ENCODE results near the gene PCDH1.
"Not testable (repeated sequence)": the region's sequence is repeated elsewhere in the genome, so short reads cannot be mapped to it uniquely, and the experiment has no call there.

The PCDH1 gene

DNA sequence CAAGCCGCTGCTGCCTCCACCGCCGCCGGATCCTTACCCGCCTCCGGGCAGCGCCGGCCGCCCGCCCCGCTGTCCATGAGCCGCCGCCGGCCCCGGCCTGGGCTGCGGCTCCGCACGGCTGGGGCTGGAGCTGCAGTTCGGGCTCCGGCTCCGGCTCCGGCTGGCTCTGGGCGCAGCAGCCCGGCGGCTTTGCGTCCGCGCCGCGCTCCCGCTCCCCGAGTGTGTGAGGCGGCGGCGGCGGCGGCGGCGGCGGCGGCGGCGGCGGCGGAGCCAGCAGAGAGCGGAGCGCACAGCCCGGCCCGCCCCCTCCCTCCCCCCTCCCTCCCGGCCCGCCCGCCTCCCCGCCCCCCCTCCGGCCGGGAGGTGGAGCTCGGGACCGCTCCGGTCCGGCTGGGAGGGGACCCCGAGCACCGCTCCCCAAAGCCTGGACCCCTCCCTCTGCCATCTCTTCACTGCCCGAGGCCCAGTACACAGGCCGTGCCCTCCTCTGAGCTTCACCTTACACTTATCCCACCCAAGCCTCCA lies at the start of gene PCDH1:
PCDH1 (minus strand) TSS at position 225 of the 525 bp plus-strand sequence; CDS start at position 77, 148 bp downstream.
- DNase-seq: no peak

DNA sequence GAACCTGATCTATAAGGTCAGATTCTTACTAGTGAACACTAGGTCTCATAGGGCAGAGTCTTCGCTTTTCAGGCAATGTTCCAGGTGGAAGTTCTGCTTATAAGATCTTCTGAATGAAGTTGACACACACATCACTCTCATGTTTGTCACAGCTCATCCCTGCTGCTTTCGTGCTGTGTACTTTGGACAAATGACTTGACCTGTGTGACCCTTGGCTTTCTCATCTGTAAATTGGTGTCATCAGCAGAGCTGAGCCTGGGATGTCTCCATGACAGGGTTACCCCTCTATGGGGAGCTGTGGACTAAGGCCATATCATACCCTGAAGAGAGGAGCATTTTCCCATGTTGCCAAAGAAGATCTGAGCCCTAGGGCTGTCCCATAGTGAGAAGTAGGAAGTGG lies 48.2 kb upstream of the PCDH1 start:
- DNase-seq: no peak

DNA sequence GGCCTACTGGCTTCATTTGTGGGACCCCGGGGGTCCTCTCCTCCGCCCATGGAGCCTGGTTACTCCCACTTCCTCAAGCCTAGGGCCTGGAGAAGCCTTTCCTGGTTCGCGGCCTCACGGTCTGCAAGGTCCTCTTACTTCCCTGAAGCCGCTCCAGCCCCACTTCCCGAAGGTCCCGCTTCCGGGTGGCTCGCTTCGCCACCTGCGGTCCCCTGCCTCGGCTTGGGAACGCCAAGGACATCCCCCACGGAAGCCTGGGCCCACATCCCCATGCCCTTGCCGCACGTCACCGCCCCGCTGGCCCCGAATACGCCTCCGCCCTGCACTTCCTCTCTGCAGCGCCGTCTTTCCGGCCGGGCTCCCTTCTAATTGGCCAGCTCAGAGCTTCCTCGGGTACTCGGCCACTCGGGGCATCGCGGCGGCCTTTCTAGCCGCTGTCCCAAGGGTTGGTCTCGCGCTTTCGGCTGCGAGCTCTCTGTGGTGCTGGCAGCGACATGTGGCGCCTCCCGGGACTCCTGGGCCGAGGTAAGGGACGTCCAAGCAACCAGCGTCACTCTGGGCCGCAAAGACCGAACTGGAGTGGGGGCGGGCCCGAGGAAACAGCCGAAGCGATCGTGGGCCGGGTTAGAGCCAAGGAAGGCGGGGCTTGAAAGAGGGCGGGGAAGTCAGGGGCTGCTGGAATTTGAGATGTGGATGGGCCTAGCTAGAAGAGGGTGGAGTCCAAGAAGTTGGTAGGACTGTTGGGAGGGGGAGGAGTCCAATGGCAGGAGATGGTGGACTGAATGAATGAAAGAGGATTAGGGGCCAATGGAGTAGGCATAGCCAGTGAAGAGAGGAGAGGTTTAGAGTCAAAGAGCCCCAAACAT lies 45.5 kb upstream of the PCDH1 start, which contains the start of gene DELE1:
DELE1 (plus strand) TSS at position 424 of the 866 bp plus-strand sequence; CDS start at position 495, 71 bp downstream.
- DNase-seq: peak; percentile 74

DNA sequence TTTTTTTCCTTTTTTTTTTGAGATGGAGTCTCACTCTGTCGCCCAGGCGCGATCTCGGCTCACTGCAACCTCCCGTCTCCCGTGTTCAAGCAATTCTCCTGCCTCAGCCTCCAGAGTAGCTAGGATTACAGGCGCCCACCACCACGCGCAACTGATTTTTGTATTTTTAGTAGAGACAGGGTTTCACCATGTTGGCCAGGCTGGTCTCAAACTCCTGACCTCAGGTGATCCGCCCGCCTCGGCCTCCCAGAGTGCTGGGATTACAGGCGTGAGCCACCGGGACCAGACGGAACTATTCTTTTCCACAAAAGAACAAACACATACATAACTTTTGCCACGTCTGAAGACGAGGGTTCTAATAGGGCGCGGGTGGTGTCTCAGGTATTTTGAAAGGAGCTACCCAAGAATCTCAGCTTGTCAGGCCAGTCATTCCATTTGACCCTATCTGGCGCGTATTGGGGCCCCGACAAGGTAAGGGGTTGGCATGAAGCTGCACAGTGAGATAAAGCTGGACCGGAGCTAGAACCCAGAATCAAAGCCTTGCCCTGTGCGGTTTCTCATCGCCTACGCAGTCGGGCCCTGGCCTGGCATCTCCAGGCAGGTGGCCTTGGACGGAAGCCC lies 44.7 kb upstream of the PCDH1 start:
- DNase-seq: not testable (repeated sequence)

DNA sequence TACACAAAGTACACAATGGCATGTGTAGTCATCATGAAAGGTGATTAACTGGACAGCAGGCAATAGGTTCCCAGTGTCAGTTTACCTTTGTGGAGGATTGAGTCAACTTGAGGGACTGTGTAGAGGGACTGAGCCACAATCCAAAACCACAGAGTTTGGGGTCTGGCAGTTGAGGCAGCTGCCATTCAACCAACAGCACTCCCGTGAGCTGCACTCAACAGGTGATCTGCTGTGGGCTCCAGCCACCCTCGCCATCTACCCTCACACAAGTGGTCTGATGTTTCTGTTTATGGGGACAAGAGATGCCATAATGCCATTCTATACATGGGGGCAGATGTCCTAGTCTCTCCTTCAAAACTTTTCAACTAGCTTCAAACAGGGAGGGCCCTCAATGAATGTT lies 42.6 kb upstream of the PCDH1 start:
- no peak for DNase-seq

DNA sequence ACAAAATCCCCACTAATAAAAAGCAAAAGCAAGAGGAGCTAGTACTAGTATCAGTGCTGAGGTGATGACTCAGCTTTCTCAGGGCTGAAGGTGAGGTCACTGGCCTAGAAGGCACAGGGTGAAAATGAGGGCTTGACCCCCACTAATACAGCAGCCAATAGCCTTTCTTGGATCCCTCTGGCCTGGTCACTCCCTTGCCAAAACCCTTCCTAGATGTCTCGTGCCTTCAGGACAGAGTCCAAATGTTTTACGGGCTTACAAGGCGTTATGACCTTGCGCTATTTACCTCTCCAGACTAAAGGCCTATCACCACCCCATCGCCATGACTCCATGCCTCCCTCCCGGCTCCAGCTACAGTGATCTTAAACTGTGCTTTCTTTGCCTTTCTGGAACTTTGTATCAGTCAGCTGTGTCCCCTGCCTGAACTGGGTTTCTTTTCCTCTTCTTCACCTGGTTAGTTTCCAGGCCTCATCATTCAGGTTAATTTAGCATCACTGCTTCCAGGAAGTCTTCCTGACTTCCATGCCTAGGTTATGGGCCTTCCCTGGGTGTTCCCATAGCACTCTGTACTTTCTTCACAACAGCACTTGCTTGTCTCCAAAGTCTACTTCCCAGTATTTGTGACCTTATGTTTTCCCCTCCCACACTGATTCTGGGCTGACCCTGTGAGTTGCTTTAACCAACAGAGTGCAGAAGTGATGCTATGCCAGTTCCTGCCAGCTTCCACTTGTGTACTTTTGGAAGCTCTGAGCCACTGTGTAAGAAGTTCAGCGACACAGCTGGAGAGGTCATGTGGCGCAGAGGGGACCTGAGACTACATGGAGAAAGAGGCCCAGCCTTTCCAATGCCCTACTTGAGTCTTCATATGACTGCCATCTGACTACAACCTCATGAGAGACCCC lies 41.3 kb upstream of the PCDH1 start:
- DNase-seq: no peak

DNA sequence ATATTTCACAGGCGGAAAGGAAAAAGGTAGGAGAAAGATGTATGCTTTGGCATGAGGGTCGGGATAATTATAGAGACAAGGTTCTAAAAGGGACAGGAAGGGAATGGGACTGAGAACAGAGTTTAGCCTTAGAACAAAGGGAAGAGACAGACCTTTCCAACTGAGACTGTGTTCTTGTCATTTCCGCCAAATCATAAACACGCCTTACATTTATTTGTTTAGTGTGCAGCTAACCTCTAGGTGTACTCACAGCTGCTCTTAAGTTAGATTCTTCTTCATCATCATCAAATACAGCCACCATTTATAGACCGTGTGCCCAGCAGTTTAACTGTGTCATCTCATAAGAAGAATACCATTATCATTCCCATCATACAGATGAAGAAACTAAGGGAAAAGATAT lies 39.5 kb upstream of the PCDH1 start:
- no peak for DNase-seq

DNA sequence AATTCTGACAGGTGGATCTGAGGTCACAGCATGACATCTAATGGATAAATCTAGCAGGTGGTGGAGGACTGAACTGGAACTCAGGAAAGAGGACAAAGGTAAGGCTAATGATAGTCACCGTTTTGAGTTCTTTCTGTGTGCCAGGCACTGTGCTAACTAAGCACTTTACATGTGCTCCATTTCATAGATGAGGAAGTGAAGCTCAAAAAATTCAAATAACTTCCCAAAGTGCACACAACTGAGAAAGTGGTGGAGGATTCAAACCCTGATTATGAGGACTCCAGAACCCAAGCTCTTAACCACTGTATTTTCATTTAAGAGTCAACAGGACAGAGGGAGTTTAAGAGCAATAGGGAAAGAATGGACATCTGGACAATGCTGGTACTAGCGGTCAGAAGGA lies 38.3 kb upstream of the PCDH1 start:
- DNase-seq: no peak

DNA sequence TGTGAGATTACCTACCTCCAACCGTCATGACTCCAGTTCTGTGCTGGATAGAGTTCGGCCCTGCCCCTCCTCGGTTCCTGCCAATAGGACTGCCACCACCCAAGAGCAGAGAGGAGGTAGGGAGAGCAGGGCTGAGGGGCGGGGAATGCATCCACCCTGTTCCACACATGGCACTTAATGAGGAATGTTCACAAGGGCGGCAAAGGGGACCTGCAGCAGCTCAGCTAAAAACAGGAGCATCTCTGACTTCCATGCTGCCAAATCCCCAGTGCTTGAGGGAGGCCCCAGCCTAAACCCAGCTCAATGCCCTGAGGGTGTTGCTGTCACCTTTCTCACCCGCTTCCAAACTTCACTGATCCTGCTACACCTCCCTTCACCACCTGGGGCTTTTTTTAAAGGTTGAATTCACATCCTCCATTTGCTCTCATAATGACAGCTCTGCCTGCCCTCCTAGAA lies 37.7 kb upstream of the PCDH1 start:
- DNase-seq: no peak

DNA sequence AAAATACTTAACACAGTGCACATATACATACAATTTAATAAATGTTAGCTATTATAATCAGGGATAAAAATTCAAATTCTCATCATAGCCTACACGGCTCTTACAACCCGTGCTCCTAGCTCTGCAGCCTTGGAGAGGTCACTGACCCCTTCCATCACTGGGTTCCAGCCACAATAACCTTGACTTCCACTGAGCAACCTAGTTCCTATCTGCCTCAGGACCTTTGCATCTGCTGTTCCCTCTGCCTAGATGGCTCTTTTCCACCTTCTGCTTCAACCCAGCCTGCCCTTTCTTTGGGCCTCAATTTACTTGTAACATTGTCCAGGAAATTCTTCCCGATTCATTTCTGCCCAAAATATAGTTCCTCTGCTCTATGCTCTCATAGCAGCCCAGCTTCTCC lies 36.6 kb upstream of the PCDH1 start:
- no peak for DNase-seq

DNA sequence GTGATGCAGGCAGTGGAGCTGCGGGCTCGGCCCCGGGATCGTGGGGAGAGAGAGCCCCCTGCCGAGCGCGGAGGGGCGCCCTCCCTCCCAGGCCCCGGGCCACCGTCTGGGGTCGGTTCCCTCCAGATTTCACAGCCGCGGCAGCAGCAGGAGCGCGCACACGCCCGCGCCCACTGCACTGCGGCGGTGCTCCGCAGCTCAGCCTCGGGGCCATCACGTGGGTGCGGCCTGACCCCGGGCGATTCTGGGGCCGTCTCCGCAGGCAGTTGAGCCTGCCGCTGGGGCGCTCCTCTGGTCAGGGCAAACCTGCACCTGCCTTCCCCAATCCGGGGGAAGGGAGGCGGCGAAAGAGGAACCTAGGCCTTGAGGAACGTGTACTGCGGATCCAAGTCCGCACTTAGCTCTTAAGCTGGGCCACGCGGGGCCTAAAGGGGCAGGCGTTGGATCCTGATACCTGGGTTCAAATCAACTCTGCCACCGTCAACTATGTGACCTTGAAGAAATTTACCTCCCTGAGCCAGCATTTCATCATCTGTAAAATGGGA lies 36.1 kb upstream of the PCDH1 start:
- DNase-seq: no peak

DNA sequence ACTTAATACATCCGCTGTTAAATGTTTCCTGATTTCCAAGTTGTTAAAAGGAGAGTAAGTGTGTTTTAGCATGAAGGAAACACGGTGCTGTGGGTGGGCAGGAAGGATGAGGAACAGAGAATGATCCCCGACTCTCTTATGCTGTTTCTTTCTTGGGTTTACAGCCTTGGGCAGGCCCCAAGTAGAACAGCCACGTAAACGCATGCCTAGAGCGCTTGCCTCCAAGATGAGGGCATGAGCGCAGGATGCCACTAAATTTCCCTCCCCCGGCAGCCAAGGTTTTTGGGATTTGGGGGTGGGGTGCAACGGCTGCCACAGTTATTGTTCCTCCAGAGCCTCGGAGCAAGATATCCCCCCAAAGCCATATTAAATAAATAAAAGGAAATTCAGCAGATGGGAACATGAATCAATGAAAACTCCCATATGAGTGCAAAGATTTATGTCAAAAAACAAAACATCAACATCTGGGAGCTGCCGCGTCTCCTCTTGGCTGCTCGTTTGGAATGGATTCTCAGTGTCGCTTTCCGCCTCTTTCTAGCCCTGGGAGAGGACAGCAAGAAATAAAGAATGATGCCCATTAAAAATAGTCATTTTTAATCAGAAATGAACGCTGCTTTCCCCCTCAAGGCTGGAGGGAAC lies 35.5 kb upstream of the PCDH1 start:
- no peak for DNase-seq

DNA sequence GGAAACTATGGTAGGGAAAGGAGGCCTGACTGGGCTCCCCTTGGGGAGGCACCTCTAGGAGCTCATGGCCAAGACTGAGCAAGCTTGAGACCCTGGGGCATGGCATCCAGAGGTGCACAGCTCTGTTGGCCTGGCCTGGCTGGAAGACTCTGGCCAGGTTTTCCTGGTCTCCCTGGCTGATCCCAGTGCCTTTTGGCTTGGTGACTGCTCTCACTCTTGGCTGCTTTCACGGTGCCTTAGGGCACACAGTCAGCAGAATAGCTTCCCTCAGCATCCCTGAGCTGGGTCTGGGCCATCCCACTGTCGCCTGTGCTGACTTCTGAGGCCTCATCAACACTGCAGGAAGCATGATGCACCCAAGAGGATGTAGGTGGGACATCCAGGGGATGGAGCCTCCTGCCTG lies 32.1 kb upstream of the PCDH1 start:
- DNase-seq: no peak

DNA sequence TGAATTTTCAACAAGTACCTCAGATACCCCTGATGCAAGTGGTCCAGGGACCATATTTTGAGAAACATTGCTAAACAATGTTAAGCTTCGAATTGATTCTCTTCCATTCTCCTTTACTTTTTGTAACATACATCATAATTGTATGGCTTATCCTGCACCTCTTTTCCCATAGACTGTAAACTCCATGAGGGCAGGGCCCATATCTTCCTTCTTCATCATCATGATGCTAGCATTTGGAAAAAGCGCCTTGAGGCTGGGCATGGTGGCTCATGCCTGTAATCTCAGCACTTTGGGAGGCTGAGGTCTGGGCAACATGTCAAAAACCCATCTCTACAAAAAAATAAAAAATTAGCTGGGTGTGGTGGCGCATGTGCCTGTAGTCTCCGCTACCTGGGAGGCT lies 31.0 kb upstream of the PCDH1 start:
- DNase-seq: no peak

DNA sequence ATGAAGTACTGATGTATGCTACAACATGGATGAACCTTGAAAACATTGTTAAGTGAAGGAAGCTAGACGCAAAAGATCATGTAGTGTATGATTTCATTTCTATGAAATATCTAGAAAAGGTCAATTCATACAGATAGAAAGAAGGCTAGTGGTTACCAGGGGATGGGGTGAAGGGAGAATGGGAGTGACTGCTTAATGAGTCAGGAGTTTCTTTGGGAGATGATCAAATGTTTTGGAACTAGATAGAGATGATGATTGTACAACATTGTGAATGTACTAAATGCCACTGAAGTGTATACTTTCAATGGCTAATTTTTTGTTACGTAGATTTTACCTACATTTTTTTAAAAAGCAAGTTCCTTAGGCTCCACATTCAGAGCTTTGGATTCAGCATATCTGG lies 30.6 kb upstream of the PCDH1 start:
- DNase-seq: no peak

DNA sequence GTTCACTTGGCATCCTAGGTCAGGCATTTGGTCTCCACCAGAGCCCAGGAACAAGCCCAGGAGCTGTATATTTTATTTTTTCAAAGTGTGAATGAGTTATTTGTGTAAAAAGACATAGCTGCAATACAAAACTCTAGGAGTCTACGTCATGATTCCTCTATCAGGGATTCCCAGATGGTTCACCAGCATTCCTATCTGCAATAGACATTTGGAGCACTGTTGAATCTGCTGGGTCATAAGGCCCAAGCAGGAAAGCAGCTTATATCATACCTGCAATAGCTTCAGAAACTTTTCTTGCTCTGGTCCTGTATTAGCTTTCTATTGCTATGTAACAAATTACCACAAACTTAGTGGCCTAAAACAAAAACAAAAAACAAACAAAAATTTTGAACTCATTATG lies 28.8 kb upstream of the PCDH1 start:
- DNase-seq: no peak

DNA sequence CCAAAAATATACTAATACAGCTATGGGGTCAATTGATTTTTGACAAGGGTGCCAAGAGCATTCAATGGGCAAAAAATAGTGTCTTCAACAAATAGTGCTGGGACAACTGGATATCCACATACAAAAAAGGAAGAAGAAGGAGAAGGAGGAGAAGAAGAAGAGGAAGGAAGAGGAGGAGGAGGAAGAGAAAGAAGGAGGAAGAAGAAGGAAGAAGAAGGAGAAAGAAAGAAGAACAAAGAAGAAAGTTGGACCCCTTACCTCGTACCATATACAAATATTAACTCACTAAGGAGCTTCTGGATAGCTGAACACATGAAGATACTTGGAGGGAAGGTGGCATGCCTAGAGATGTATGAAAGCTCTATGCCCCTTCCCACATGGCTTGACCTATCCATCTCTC lies 28.3 kb upstream of the PCDH1 start:
- DNase-seq: no peak

DNA sequence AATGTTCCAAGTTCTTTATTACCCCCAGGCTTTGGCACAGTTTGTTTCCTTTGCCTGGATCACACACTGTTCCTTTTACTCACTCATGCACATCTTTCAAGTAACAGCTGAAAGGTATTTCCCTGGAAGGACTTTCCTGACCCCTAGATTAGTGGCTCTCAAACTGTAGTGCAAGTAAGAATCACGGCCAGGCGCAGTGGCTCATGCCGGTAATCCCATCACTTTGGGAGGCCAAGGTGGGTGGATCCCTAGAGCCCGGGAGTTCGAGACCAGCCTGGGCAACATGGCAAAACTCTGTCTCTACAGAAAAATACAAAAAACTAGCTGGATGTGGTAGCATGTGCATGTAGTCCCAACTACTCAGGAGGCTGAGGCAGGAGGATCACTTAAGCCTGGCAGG lies 26.3 kb upstream of the PCDH1 start:
- no peak for DNase-seq

DNA sequence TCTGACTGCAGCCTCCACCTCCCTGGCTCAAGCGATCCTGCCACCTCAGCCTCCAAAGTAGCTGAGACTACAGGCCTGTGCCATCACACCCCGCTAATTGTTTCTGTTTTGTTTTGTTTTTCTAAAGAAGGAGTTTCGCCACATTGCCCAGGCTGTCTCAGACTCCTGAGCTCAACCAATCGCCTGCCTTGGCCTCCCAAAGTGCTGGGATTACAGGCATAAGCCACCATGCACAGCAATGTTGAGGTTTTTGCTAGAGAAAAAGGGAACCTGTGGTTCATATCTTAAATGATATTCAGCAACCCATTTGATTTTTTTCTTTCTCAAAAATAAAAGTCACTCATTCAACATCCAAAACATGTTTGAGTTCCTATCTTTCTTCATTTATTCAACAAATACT lies 25.1 kb upstream of the PCDH1 start:
- DNase-seq: no peak

DNA sequence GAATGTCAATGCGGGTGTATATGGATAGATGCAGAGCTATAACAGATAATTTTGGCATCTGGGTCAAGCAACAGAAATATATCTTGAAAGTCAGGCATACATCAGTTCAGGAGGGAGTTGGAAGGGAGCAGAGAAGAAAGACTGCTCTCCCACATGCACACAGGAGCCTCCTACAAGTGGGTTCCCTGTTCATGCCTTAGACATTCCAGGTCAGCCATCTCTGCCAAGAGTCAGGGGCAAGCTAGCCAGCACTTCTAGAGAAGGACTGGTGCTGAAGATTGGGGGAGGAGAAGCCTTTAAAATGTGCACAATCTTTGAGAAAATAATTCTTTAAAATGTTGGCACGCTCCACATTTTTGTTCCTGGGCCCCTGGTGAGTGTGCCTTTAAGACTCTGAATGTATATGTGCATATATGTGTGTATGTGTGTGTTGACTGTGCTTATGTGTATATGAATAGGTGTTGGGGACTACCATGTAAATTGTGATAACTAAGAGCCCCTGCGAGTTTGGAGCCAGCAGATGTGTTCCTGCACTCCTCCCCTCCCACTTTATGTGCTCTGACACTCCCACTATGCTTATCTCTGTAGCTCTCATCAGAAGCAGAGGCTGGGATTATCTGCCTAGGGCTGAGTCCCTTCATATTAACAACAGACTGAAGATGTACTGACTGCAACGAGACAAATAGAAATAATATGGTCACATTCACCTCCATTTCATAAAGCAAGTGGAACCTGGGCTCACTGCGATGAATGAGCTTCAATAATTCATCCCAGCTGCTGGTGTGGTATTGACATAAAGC lies 24.0 kb upstream of the PCDH1 start:
- DNase-seq: no peak

DNA sequence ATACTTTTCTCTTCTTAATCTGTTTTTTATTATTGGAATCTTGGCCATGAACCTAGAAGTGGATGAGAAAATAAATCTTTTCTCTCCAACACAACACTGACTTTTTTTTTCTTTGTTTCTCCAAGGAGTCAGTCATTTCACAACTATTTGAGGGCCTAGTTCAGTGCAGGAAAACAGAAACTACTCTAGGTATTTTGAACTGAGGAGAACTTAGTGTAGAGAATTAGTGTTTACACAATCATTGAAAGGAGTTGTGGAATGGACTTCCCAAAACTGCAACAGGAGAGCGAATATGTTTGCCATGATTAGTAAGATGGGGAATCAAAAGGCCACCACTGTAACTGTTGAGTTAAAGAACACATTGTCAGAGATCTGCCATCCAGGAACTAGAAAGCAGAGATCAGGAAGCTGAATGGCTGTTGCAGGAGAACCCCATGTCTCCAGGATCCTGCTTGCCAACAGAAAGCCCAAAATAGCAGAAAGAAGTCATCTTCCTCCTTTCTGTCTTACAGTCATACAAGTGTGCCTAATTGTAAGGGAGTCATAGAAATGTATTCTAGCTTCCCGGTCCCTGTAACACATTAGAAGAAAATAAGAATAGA lies 20.3 kb upstream of the PCDH1 start:
- DNase-seq: no peak
